Activated naive CD8-positive, alpha-beta T cell treated with anti-CD3 and anti-CD28 coated beads, Interleukin-2, amount 50 U/mL, for 24 hours (primary cell): ENCODE data around the gene RBM6.
"Not testable (repeated sequence)": the region's sequence is repeated elsewhere in the genome, so short reads cannot be mapped to it uniquely, and the experiment has no call there.

Experiments
- ATAC-seq: fragments of 150-1000 bp; cut with Tn5 transposase; one replicate; pipeline ENCODE4 v1.10.0; 2021
- DNase-seq: peaks from one replicate; pipeline ENCODE4 v3.0.0; 2021
- H3K27ac Mint-ChIP-seq: one replicate; pipeline ENCODE4 v1.8.0; 2021; ENCODE audit warnings: mild to moderate bottlenecking, mixed read lengths
- H3K27me3 Mint-ChIP-seq: one replicate; pipeline ENCODE4 v1.8.0; 2021; ENCODE audit warnings: mixed read lengths
- H3K36me3 Mint-ChIP-seq: one replicate; pipeline ENCODE4 v1.8.0; 2021; ENCODE audit warnings: low read depth, mixed read lengths
- H3K4me1 Mint-ChIP-seq: one replicate; pipeline ENCODE4 v1.8.0; 2021; ENCODE audit warnings: mixed read lengths
- H3K4me3 Mint-ChIP-seq: one replicate; pipeline ENCODE4 v1.8.0; 2021; ENCODE audit warnings: mild to moderate bottlenecking, moderate library complexity, mixed read lengths
- H3K9me3 Mint-ChIP-seq: one replicate; pipeline ENCODE4 v1.8.0; 2021; ENCODE audit warnings: mixed read lengths

Gene RBM6

DNA sequence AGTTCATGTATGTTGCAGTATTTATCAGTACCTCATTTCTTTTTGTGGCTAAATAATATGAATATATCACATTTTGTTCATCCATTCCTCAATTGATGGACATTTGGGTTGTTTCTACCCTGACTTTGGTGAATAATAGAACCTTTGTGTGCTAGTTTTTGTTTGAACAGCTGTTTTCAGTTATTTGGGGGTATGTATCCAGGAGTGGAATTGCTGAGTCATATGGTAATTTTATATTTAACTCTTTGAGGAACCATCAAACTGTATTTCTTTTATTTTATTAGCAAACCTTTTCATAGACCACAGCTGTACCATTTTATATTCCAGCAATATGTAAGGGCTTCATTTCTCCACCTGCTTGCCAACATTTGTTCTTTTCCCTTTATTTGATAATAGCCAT lies 110.4 kb downstream of the RBM6 start:
- DNase-seq (no peak), ATAC-seq (no peak)
- Mint-ChIP-seq H3K4me1 (peaks cover 5% of the 10 kb centered on the region), H3K27me3 (no peaks in the 10 kb centered on the region), H3K36me3 (peaks cover 34% of the 10 kb centered on the region), H3K9me3 (no peaks in the 10 kb centered on the region), H3K4me3 (no peak overlapping the region), H3K27ac (no peak overlapping the region)

- no peaks in the 10 kb centered on the region for H3K9me3 Mint-ChIP-seq
- peaks cover 54% of the 10 kb centered on the region for H3K36me3 Mint-ChIP-seq
- no peak overlapping the region for H3K4me3 Mint-ChIP-seq
- H3K4me1 Mint-ChIP-seq = no peaks in the 10 kb centered on the region
- DNase-seq (no peak), ATAC-seq (no peak)
- H3K27ac Mint-ChIP-seq = no peak overlapping the region
- H3K27me3 Mint-ChIP-seq = no peaks in the 10 kb centered on the region
Measured at GRCh38 chr3:50057756-50058155, 117.8 kb downstream of the RBM6 start.

DNA sequence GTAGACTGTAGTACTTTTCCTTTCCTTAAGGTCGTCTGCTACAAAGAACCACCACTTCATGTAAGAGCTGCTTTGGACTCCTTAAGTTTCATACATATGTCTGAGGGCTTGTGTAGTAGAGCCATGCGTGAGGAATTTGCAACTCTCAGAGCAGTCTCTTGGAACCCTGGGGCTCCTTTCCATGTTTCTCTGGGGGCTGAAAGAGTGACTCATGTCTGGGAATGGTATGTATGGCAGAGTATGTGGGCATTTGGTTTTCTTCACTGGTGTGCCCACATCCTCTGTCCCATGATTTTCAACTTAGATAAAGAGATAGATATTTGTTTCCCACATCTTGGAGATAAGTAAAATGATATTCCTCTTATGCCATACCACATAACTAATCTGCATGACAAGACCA lies 128.2 kb downstream of the RBM6 start:
- Mint-ChIP-seq H3K4me3 (no peak overlapping the region), H3K4me1 (no peaks in the 10 kb centered on the region), H3K9me3 (no peaks in the 10 kb centered on the region), H3K27ac (peak overlapping the region; percentile 15), H3K36me3 (peaks cover 45% of the 10 kb centered on the region), H3K27me3 (no peaks in the 10 kb centered on the region)
- no peak for DNase-seq
- no peak for ATAC-seq

- Mint-ChIP-seq H3K27me3 (no peaks in the 10 kb centered on the region), H3K36me3 (peaks cover 25% of the 10 kb centered on the region), H3K9me3 (no peaks in the 10 kb centered on the region), H3K4me3 (no peak overlapping the region), H3K4me1 (peaks cover 10% of the 10 kb centered on the region), H3K27ac (peak overlapping the region; percentile 50)
- DNase-seq (no peak), ATAC-seq (no peak)
Measured at GRCh38 chr3:50078091-50078490, 138.1 kb downstream of the RBM6 start.

- DNase-seq = no peak
- ATAC-seq = no peak
- Mint-ChIP-seq H3K4me1 (peaks cover 13% of the 10 kb centered on the region), H3K27ac (peak overlapping the region; percentile 50), H3K4me3 (no peak overlapping the region), H3K36me3 (peaks cover 21% of the 10 kb centered on the region), H3K9me3 (no peaks in the 10 kb centered on the region), H3K27me3 (no peaks in the 10 kb centered on the region)
Measured at GRCh38 chr3:50078622-50079021, 138.7 kb downstream of the RBM6 start.

- H3K9me3 Mint-ChIP-seq, H3K36me3 Mint-ChIP-seq, H3K27me3 Mint-ChIP-seq, H3K27ac Mint-ChIP-seq, ATAC-seq, H3K4me3 Mint-ChIP-seq, DNase-seq: not testable (repeated sequence)
- H3K4me1 Mint-ChIP-seq = peaks cover 17% of the 10 kb centered on the region
Measured at GRCh38 chr3:50084951-50085350, 145.0 kb downstream of the RBM6 start.

GRCh38 chr3:50088725-50089608 lies 149.0 kb downstream of the RBM6 start, which contains the start of gene RBM5:
RBM5 (plus strand) TSS chr3:50088919; CDS start chr3:50090435, 1,516 bp downstream.
- ATAC-seq = peak; percentile 100
- H3K27ac Mint-ChIP-seq = peak within 1 kb of the TSS; percentile 95
- DNase-seq = peak; percentile 93

DNA sequence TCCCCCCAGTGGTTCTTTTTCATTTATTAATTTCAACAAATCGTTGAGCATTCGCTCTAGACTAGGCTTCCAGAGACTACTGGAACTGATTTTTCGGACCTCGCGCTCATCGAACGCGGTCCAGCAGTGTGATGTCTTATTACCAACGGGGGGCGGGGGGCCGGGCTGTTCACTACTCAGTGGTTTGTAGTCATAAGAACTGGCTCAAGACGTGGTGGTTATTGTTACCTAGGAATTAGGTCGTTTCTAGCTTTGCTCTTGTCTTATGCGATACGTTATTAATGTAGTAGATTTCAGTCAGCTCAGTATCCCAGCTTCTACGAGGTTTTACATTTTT lies 149.6 kb downstream of the RBM6 start:
- H3K4me1 Mint-ChIP-seq = peaks cover 38% of the 10 kb centered on the region
- peaks cover 45% of the 10 kb centered on the region for H3K36me3 Mint-ChIP-seq
- DNase-seq (no peak), ATAC-seq (peak; percentile 2)
- H3K27me3 Mint-ChIP-seq = no peaks in the 10 kb centered on the region
- peak overlapping the region; percentile 95 for H3K27ac Mint-ChIP-seq
- peak overlapping the region; percentile 98 for H3K4me3 Mint-ChIP-seq
- no peaks in the 10 kb centered on the region for H3K9me3 Mint-ChIP-seq

More at GRCh38 chr3:50088725-50089608, 149.0 kb downstream of the RBM6 start, which contains the start of gene RBM5:
- Mint-ChIP-seq H3K4me3 (peak within 1 kb of the TSS; percentile 98), H3K4me1 (peaks cover 34% of the 10 kb centered on the region), H3K36me3 (peaks cover 41% of the 10 kb centered on the region), H3K9me3 (no peaks in the 10 kb centered on the region), H3K27me3 (no peaks in the 10 kb centered on the region)

- Mint-ChIP-seq H3K4me1 (peaks cover 43% of the 10 kb centered on the region), H3K27ac (peak overlapping the region; percentile 95), H3K36me3 (peaks cover 57% of the 10 kb centered on the region), H3K27me3 (no peaks in the 10 kb centered on the region), H3K4me3 (peak overlapping the region; percentile 98), H3K9me3 (no peaks in the 10 kb centered on the region)
- ATAC-seq = no peak
- DNase-seq = no peak
Measured at GRCh38 chr3:50090984-50091383, 151.0 kb downstream of the RBM6 start.

GRCh38 chr3:50095352-50095998 lies 155.5 kb downstream of the RBM6 start:
- peaks cover 72% of the 10 kb centered on the region for H3K36me3 Mint-ChIP-seq
- no peaks in the 10 kb centered on the region for H3K27me3 Mint-ChIP-seq
- ATAC-seq (no peak), DNase-seq (no peak)
- no peak overlapping the region for H3K4me3 Mint-ChIP-seq
- H3K27ac Mint-ChIP-seq = no peak overlapping the region
- peaks cover 34% of the 10 kb centered on the region for H3K4me1 Mint-ChIP-seq
- H3K9me3 Mint-ChIP-seq = no peaks in the 10 kb centered on the region

DNA sequence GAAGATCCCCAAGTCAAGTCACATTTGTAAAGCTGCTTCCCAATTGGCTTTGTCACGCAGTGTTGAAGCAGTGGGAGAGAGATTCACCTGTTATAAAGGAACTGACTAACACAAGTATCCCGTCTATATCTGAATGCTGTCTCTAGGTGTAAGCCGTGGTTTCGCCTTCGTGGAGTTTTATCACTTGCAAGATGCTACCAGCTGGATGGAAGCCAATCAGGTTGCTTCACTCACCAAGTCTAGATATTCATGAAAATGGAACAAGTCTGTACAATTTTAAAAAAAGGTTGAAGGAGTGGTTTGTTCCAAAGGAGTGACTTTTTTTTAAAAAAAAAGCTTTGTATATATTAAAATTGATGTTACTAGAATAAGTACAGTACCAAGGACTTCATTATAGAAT lies 160.4 kb downstream of the RBM6 start:
- Mint-ChIP-seq H3K4me1 (peaks cover 5% of the 10 kb centered on the region), H3K36me3 (peaks cover 72% of the 10 kb centered on the region), H3K9me3 (no peaks in the 10 kb centered on the region), H3K27me3 (no peaks in the 10 kb centered on the region), H3K4me3 (no peak overlapping the region), H3K27ac (no peak overlapping the region)
- ATAC-seq (no peak), DNase-seq (no peak)

GRCh38 chr3:50100956-50101845 lies 161.3 kb downstream of the RBM6 start:
- peaks cover 68% of the 10 kb centered on the region for H3K36me3 Mint-ChIP-seq
- no peaks in the 10 kb centered on the region for H3K9me3 Mint-ChIP-seq
- peaks cover 3% of the 10 kb centered on the region for H3K4me1 Mint-ChIP-seq
- H3K4me3 Mint-ChIP-seq = no peak overlapping the region
- no peak for DNase-seq
- no peaks in the 10 kb centered on the region for H3K27me3 Mint-ChIP-seq
- H3K27ac Mint-ChIP-seq = no peak overlapping the region
- no peak for ATAC-seq

GRCh38 chr3:50102558-50102957 lies 162.6 kb downstream of the RBM6 start:
- H3K27me3 Mint-ChIP-seq = no peaks in the 10 kb centered on the region
- H3K9me3 Mint-ChIP-seq = no peaks in the 10 kb centered on the region
- no peak for DNase-seq
- no peak overlapping the region for H3K4me3 Mint-ChIP-seq
- ATAC-seq = no peak
- no peak overlapping the region for H3K27ac Mint-ChIP-seq
- peaks cover 72% of the 10 kb centered on the region for H3K36me3 Mint-ChIP-seq
- H3K4me1 Mint-ChIP-seq = no peaks in the 10 kb centered on the region

DNA sequence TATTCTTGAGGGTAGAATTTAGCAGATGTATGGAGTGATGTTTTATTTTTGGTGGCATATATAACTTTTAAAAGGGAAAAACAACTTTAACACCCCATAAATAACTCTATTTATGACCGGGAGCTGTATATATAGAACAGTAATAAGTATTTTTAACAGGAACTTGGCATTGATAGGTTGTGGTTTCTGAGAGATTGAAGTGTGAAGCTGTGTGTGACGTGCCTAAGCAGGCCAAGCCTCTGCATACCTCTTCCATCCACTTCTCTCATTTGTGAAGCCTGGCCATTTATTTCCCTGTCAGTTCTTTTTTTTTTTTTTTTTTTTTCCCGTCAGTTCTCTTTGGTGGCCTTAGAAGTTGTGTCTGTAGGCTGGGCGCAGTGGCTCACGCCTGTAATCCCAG lies 171.8 kb downstream of the RBM6 start:
- DNase-seq (no peak), ATAC-seq (no peak)
- Mint-ChIP-seq H3K4me3 (no peak overlapping the region), H3K9me3 (no peaks in the 10 kb centered on the region), H3K27ac (no peak overlapping the region), H3K27me3 (no peaks in the 10 kb centered on the region), H3K36me3 (peaks cover 75% of the 10 kb centered on the region), H3K4me1 (peaks cover 3% of the 10 kb centered on the region)
